VCaP (cell line): ENCODE data around the gene ACVR1.
A peak's percentile ranks its signal among the peaks of the same experiment; 100 is the strongest.

Source experiments
- H3K27ac ChIP-seq: fragments of 450-650 bp; 2 replicates; pipeline ENCODE4 v1.5.1; 2017
- CTCF ChIP-seq: fragments of 450-650 bp; conservative IDR thresholded peaks from 2 replicates; pipeline ENCODE4 v1.5.1; 2017; ENCODE audit warnings: mild to moderate bottlenecking, moderate library complexity

ACVR1 gene

GRCh38 chr2:157784169-157784822 is 91.8 kb downstream of the ACVR1 start:
- no peak for TF ChIP-seq CTCF
- peak overlapping the region; percentile 84 for H3K27ac ChIP-seq

- H3K27ac ChIP-seq, result peak overlapping the region; percentile 84
- no peak for TF ChIP-seq CTCF
These were observed 92.9 kb downstream of the ACVR1 start for GRCh38 chr2:157783245-157783644.

- TF ChIP-seq CTCF, result peak; percentile 48
- H3K27ac ChIP-seq, result peak overlapping the region; percentile 84
These were observed 93.9 kb downstream of the ACVR1 start for GRCh38 chr2:157782057-157782845.

GRCh38 chr2:157780211-157780610 is 95.9 kb downstream of the ACVR1 start:
- H3K27ac ChIP-seq, result no peak overlapping the region
- TF ChIP-seq CTCF, result no peak

- TF ChIP-seq CTCF, result no peak
- H3K27ac ChIP-seq, result no peak overlapping the region
These were observed 96.3 kb downstream of the ACVR1 start for GRCh38 chr2:157779794-157780193.

GRCh38 chr2:157777427-157777826 is 98.7 kb downstream of the ACVR1 start:
- no peak overlapping the region for H3K27ac ChIP-seq
- peak; percentile 80 for TF ChIP-seq CTCF

- no peak for TF ChIP-seq CTCF
These were observed 104.9 kb downstream of the ACVR1 start for GRCh38 chr2:157771234-157771633.

More at GRCh38 chr2:157771234-157771633, 104.9 kb downstream of the ACVR1 start:
- H3K27ac ChIP-seq, result no peak overlapping the region
